Measurements from ENCODE around the gene ABHD14A. TPM values are rescaled to one million over a fixed set of nuclear protein-coding genes. Genes with fewer than 3 reads are reported as not detected.

Gene ABHD14A
- total RNA-seq, 1 donor from 2014 or later, result 11.8 TPM

DNA sequence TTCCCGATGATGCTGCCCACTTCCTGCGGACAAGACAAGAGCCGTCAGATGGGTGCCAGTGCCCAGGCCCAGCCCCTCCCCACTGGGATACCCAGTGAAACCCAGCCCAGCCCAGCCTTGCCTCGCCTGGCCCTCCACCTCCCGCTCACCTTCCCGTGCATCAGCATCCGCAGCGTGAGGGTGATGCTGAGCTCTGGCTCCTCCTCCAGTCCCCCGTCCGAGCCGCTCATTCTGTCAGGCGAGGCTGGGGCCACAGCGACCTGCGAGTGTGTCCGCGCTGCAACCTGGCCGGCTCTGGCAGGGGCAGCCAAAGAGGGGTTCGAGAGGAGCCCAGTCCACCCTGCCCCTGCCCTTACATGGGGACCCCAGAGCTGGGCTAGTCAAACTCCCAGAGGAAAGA is 13.9 kb upstream of the ABHD14A start:
- TF ChIP-seq, protein P1, sequence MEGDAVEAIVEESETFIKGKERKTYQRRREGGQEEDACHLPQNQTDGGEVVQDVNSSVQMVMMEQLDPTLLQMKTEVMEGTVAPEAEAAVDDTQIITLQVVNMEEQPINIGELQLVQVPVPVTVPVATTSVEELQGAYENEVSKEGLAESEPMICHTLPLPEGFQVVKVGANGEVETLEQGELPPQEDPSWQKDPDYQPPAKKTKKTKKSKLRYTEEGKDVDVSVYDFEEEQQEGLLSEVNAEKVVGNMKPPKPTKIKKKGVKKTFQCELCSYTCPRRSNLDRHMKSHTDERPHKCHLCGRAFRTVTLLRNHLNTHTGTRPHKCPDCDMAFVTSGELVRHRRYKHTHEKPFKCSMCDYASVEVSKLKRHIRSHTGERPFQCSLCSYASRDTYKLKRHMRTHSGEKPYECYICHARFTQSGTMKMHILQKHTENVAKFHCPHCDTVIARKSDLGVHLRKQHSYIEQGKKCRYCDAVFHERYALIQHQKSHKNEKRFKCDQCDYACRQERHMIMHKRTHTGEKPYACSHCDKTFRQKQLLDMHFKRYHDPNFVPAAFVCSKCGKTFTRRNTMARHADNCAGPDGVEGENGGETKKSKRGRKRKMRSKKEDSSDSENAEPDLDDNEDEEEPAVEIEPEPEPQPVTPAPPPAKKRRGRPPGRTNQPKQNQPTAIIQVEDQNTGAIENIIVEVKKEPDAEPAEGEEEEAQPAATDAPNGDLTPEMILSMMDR (IDR thresholded peaks at IDR 0.05; ENCODE audit: insufficient read depth, low read depth, low read length), result no peak
- no peak for TF ChIP-seq EZH2 (IDR thresholded peaks at IDR 0.05; ENCODE audit: insufficient read depth, low read length)
- Histone ChIP-seq H3K4me2 (ENCODE audit: low read length) (no peak overlapping the region), H3K27me3 (ENCODE audit: insufficient read depth, low read length) (no peaks in the 10 kb centered on the region), H3K27ac (ENCODE audit: low read depth, low read length) (no peak overlapping the region), H3K4me3 (ENCODE audit: insufficient read depth, low read depth, low read length) (no peak overlapping the region), H3K36me3 (ENCODE audit: insufficient read depth, low read length) (peaks cover 4% of the 10 kb centered on the region), H3K9me3 (ENCODE audit: insufficient read depth, low read depth, low read length) (no peaks in the 10 kb centered on the region), H3K79me2 (ENCODE audit: insufficient read depth, low read length) (peaks cover 30% of the 10 kb centered on the region), H3K9ac (ENCODE audit: low read length) (no peak overlapping the region), H4K20me1 (ENCODE audit: insufficient read depth, low read length) (peaks cover 68% of the 10 kb centered on the region), H3K4me1 (ENCODE audit: insufficient read depth, low read length) (peaks cover 1% of the 10 kb centered on the region), H2AFZ (ENCODE audit: low read depth, low read length) (no peak overlapping the region)
- DNase-seq (ENCODE audit: low read depth), result no peak
- H3K27me3 Mint-ChIP-seq (ENCODE audit: low read depth, unreplicated experiment), result peaks cover 8% of the 10 kb centered on the region
- no peak for FAIRE-seq
- peaks cover 31% of the 10 kb centered on the region for H3K36me3 Mint-ChIP-seq (ENCODE audit: low read depth, unreplicated experiment)
- no peak overlapping the region for H3K4me3 Mint-ChIP-seq (ENCODE audit: unreplicated experiment)
- no peak overlapping the region for H3K27ac Mint-ChIP-seq (ENCODE audit: unreplicated experiment)
- H3K4me1 Mint-ChIP-seq (ENCODE audit: low read depth, unreplicated experiment), result peaks cover 10% of the 10 kb centered on the region
- H3K9me3 Mint-ChIP-seq (ENCODE audit: unreplicated experiment), result peaks cover 3% of the 10 kb centered on the region

DNA sequence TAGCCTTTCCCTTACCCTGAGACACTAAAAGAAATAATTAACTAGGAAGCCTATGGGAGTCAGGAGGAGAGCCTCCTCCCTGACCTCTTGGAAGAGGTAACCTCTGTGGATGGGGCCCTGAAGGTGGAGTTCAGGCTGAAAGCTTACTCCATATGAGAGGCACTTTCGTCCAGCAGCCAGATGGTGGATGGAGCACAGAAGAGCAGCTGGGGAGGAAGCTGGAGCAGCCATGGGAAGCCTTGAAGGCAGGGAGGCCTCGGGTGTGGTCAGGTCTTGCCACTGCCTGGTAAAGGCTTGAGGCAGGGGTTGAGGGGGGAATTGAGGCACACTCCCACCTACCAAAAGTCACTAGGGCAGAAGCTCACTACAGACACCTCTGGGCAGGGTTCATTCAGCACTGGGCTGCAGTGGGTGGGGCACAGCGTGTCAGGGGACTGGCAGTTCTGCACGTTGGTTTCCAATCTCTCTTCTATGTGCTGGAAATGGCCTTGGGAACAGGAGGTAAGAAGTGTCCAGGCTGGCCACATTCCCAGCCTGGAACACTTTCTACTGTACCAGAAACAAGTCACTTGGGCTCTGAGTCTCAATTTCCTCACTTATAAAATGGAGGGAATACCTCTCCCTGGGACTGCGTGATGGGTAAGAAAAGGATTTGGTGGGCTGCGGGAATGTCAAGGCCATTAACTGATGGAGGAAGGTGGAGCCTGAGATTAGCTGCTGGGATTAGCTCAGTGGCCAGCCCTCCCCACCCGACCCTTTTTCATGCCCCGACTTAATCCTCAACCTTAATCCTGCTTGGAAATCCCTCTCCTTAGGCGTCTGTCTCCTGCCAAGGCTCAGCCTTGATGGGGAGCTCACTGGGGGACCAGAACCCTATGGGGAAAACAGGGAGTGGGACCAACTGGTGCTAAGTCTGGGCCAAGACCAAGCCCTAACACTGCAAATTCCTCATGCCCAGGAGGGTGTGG is 13.0 kb upstream of the ABHD14A start:
- no peak overlapping the region for H3K9ac ChIP-seq (ENCODE audit: low read length)
- H3K4me2 ChIP-seq (ENCODE audit: low read length), result no peak overlapping the region
- TF ChIP-seq, protein P1 (IDR thresholded peaks at IDR 0.05; ENCODE audit: insufficient read depth, low read depth, low read length), result no peak
- no peak for TF ChIP-seq EZH2 (IDR thresholded peaks at IDR 0.05; ENCODE audit: insufficient read depth, low read length)
- H3K36me3 Mint-ChIP-seq (ENCODE audit: low read depth, unreplicated experiment), result peaks cover 31% of the 10 kb centered on the region
- peaks cover 4% of the 10 kb centered on the region for H3K36me3 ChIP-seq (ENCODE audit: insufficient read depth, low read length)
- H3K27me3 ChIP-seq (ENCODE audit: insufficient read depth, low read length), result no peaks in the 10 kb centered on the region
- no peak overlapping the region for H2AFZ ChIP-seq (ENCODE audit: low read depth, low read length)
- no peak overlapping the region for H3K4me3 ChIP-seq (ENCODE audit: insufficient read depth, low read depth, low read length)
- H3K9me3 Mint-ChIP-seq (ENCODE audit: unreplicated experiment), result peaks cover 3% of the 10 kb centered on the region
- peaks cover 8% of the 10 kb centered on the region for H3K27me3 Mint-ChIP-seq (ENCODE audit: low read depth, unreplicated experiment)
- no peak overlapping the region for H3K27ac ChIP-seq (ENCODE audit: low read depth, low read length)
- H3K79me2 ChIP-seq (ENCODE audit: insufficient read depth, low read length), result peaks cover 38% of the 10 kb centered on the region
- H3K4me1 ChIP-seq (ENCODE audit: insufficient read depth, low read length), result peaks cover 9% of the 10 kb centered on the region
- no peak overlapping the region for H3K27ac Mint-ChIP-seq (ENCODE audit: unreplicated experiment)
- FAIRE-seq (no peak), DNase-seq (ENCODE audit: low read depth) (no peak)
- H3K4me1 Mint-ChIP-seq (ENCODE audit: low read depth, unreplicated experiment), result peaks cover 10% of the 10 kb centered on the region
- H3K9me3 ChIP-seq (ENCODE audit: insufficient read depth, low read depth, low read length), result no peaks in the 10 kb centered on the region
- no peak overlapping the region for H3K4me3 Mint-ChIP-seq (ENCODE audit: unreplicated experiment)
- H4K20me1 ChIP-seq (ENCODE audit: insufficient read depth, low read length), result peaks cover 66% of the 10 kb centered on the region

Measured in astrocyte (in vitro differentiated cells and primary cell).